ENCODE data around the gene NRCAM.

GRCh38 chr7:108452707-108453106 lies 3.5 kb downstream of the NRCAM start:
- TF ChIP-seq CTCF (optimal IDR thresholded peaks at IDR 0.05 in 1 of 3, IDR thresholded peaks at IDR 0.05 in 1 of 3, conservative IDR thresholded peaks at IDR 0.05 in 1 of 3; ENCODE audit: extremely low read depth in 1 of 3, insufficient read depth in 2 of 3, low read length in 3 of 3) (peak; percentile 54 to 56 (median 55)), EZH2 (IDR thresholded peaks at IDR 0.05; ENCODE audit: low read length) (no peak)

Data from keratinocyte (primary cell).